ENCODE measurements around the gene MRPL16.
A peak's percentile ranks its signal among the peaks of the same experiment; 100 is the strongest.
"Not testable (repeated sequence)": the region's sequence is repeated elsewhere in the genome, so short reads cannot be mapped to it uniquely, and the experiment has no call there.

Gene MRPL16

DNA sequence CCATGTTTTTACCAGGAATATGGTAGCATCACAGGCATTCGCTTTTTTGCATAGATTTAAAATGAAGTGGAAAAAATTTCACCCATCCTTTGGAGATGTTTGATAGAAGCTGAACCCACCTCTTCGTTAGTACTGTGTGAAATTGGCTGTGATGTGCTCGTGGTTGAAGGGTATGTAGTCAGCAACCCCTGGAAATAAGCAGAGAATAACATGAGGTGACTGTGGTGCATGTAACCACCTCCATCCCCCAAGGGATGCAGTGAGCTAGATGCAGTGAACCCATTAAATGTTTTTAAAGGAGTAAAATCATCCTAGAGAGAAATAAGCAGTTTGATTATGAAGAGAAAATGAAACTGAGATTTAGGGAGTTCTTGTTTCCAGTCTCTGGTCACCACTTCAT is 18.8 kb upstream of the MRPL16 start:
- no peak for DNase-seq (ENCODE audit: low spot score)
- no peak overlapping the region for H3K4me3 ChIP-seq
- H3K27ac ChIP-seq, result no peak overlapping the region
- TF ChIP-seq, protein P1, sequence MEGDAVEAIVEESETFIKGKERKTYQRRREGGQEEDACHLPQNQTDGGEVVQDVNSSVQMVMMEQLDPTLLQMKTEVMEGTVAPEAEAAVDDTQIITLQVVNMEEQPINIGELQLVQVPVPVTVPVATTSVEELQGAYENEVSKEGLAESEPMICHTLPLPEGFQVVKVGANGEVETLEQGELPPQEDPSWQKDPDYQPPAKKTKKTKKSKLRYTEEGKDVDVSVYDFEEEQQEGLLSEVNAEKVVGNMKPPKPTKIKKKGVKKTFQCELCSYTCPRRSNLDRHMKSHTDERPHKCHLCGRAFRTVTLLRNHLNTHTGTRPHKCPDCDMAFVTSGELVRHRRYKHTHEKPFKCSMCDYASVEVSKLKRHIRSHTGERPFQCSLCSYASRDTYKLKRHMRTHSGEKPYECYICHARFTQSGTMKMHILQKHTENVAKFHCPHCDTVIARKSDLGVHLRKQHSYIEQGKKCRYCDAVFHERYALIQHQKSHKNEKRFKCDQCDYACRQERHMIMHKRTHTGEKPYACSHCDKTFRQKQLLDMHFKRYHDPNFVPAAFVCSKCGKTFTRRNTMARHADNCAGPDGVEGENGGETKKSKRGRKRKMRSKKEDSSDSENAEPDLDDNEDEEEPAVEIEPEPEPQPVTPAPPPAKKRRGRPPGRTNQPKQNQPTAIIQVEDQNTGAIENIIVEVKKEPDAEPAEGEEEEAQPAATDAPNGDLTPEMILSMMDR (IDR thresholded peaks at IDR 0.05), result no peak

DNA sequence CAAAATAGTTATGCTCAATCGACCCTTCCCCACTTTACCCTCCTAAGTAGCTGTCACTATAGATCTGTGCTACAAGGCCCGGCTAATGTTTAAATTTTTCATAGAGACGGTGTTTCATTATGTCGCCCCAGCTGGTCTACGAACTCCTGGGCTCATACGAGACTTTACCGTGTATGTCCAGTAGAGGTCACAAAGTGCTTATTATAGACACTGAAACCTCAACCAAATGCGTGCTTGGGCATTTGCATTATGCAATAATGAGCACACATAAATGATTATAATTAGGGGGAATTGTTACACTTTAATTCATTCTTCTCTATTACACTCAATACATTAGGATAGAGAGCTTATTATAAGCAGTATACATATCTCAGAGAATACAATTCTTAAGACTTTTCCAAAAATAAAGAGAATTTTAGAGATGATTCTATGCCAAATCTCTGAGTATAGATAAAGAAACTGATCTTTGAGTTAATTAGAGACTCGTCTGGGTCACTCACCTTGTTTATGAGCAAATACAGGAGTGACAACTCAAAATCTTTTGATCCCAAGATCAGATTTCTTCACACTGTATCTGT is 12.5 kb upstream of the MRPL16 start:
- TF ChIP-seq, protein P1 (IDR thresholded peaks at IDR 0.05), result peak; percentile 19
- no peak for DNase-seq (ENCODE audit: low spot score)
- Histone ChIP-seq H3K4me3 (no peak overlapping the region), H3K27ac (no peak overlapping the region)

DNA sequence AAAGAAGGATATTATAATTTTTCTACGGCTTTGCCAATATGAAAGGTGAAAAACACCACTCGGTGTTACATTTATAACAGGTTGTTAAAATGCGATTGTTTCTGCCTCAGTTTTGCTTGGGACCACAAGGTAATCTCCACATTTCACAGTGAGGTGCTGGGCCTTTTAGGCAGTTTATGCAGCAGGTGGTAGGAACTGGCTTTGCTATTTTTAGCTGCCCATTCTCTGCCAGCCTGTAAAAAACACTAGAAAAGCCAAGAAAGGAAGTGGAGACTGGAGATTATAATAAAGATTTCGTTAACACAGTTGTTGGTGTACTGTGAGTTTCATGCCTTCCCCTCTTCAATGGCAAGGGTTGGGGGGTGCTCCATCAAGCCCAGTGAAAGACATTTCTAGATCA is 8.0 kb upstream of the MRPL16 start:
- TF ChIP-seq, protein P1 (IDR thresholded peaks at IDR 0.05), result no peak
- Histone ChIP-seq H3K4me3 (no peak overlapping the region), H3K27ac (no peak overlapping the region)
- DNase-seq (ENCODE audit: low spot score), result no peak

DNA sequence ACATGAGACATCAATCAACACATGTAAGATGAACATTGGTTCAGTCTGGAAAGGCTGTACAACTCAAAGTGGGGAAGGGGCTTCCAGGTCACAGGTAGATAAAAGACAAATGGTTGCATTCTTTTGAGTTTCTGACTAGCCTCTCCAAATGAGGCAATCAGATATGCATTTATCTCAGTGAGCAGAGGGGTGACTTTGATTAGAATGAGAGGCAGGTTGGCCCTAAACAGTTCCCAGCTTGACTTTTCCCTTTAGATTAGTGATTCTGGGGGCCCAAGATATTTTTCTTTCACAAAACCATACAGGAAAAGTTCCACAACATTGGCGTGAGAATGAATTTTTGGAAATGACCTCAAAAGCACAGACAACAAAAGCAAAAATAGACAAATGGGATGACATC is 5.9 kb upstream of the MRPL16 start:
- not testable (repeated sequence) for DNase-seq (ENCODE audit: low spot score); H3K27ac ChIP-seq; H3K4me3 ChIP-seq

DNA sequence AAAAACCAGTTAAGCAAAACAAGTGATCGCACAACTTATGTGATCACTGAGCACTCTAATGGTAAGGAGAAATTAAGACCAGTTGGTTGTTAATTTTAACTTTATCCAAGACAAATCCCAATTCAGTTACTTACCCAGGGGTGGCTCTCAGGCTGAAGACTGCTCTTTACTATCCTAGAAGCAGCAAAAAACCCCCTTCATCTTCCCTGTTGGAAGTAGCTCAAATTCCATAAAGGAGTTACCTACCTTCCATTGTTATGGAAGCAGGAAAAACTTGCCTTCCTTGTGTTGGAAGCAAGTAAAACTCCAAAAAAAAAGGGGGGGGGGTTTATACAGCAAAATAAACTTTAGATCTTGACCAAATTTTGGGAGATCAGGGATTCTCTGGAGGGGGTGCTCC is 5.2 kb upstream of the MRPL16 start:
- no peak overlapping the region for H3K27ac ChIP-seq
- no peak for DNase-seq (ENCODE audit: low spot score)
- TF ChIP-seq, protein P1 (IDR thresholded peaks at IDR 0.05), result no peak
- H3K4me3 ChIP-seq, result no peak overlapping the region

DNA sequence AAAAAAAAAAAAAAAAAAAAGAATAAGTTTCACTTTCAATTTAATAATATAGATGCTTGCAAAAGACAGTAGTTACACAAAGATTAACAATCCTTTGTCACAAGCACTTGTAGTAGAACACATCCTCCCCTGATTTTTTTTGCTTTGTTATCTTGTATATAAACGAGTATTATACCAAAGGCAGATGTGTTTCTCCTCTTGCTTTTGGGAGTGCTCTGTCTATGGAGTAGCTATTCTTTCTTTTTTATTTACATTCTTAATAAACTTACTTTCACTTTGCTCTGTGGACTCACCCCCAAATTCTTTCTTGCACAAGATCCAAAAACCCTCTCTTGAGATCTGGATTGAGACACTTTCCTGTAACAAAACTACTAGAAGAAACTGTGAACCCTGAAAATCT is 3.4 kb upstream of the MRPL16 start:
- Histone ChIP-seq H3K27ac (no peak overlapping the region), H3K4me3 (no peak overlapping the region)
- no peak for DNase-seq (ENCODE audit: low spot score)
- TF ChIP-seq, protein P1 (IDR thresholded peaks at IDR 0.05), result no peak

DNA sequence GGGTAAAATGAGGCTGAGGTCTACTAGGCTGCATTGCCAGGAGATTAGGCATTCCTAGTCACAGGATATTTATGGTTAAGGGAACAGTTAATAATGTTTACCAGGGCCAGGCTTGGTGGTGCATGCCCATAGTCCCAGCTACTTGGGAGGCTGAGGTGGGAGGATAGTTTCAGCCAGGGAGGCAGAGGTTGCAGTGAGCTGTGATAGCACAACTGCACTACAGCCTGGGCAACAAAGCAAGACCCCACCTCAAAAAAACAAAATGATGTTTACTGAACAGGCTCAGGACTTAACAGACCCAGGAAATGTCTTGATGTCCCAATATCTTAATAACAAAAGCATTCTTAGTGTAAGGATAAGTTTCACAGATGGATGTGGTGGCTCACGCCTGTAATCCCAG is 2.8 kb upstream of the MRPL16 start:
- H3K27ac ChIP-seq, result no peak overlapping the region
- TF ChIP-seq, protein P1 (IDR thresholded peaks at IDR 0.05), result no peak
- H3K4me3 ChIP-seq, result no peak overlapping the region
- DNase-seq (ENCODE audit: low spot score), result no peak

DNA sequence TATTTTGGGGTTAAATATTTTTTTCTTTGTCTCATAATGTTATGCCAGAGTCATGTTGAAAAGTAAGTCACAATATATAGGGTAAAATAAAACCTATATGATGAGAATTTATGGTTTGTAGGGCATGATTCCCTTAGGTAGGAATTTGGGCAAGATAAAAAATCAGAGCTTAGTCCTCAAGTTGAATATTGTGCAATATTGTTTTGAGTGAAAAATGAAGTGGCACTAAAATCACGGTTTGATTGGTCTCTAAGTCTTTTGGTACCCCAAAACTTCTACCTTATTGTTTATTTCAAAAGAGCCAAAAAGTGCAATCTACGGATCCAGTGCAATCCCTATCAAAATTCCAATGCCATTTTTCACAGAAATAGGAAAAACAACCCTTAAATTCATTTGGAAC is 1.6 kb upstream of the MRPL16 start:
- DNase-seq (ENCODE audit: low spot score), result no peak
- Histone ChIP-seq H3K27ac (no peak overlapping the region), H3K4me3 (no peak overlapping the region)
- TF ChIP-seq, protein P1 (IDR thresholded peaks at IDR 0.05), result no peak
